Loucy (cell line): Measurements from ENCODE around the gene MYO9A.

ENCODE experiments used
- EZH2phosphoT487 ChIP-seq: fragments of 200-600 bp; IDR thresholded peaks from 2 replicates; pipeline ENCODE4 v1.6.1; 2018; ENCODE audit warnings: antibody characterized with exemption, mild to moderate bottlenecking, moderate library complexity, borderline replicate concordance
- TF ChIP-seq, protein P1 (sequence below): fragments of 200-600 bp; sonication (generic); conservative IDR thresholded peaks from 2 replicates; pipeline ENCODE4 v1.5.1; 2014; ENCODE audit warnings: mild to moderate bottlenecking, antibody characterized with exemption, low read length

DNA sequence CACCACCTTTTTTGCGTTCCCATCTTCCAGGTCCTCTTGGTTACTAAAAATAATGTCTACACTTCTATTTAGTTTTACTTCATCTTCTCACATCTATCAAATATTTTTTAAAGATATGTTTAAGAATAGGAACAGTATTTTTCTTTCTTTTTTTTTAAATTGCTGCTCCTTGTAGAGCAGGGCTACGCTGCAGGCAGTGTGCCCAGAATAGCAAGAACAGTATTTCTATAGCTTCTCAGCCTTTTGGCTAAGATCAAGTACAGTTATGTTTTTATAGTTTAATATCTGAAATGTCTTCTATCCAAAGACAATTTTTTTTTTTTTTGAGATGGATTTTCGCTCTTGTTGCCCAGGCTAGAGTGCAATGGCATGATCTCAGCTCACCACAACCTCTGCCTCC is 73.0 kb downstream of the MYO9A start:
- TF ChIP-seq, protein P1, sequence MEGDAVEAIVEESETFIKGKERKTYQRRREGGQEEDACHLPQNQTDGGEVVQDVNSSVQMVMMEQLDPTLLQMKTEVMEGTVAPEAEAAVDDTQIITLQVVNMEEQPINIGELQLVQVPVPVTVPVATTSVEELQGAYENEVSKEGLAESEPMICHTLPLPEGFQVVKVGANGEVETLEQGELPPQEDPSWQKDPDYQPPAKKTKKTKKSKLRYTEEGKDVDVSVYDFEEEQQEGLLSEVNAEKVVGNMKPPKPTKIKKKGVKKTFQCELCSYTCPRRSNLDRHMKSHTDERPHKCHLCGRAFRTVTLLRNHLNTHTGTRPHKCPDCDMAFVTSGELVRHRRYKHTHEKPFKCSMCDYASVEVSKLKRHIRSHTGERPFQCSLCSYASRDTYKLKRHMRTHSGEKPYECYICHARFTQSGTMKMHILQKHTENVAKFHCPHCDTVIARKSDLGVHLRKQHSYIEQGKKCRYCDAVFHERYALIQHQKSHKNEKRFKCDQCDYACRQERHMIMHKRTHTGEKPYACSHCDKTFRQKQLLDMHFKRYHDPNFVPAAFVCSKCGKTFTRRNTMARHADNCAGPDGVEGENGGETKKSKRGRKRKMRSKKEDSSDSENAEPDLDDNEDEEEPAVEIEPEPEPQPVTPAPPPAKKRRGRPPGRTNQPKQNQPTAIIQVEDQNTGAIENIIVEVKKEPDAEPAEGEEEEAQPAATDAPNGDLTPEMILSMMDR, result no peak
- TF ChIP-seq EZH2phosphoT487, result no peak
